GM13976 (cell line): Measurements from ENCODE around the gene DCP1A.

Source experiments
- DNase-seq: peaks from one replicate; pipeline ENCODE4 v3.0.0; 2012; ENCODE audit warnings: low spot score
- CTCF ChIP-seq: IDR thresholded peaks from 2 replicates; pipeline ENCODE4 v1.5.1; 2012; ENCODE audit warnings: borderline replicate concordance, mild to moderate bottlenecking; ENCODE audit not compliant: insufficient read depth; ENCODE audit errors: extremely low read depth, missing control alignments, control extremely low read depth
- in situ Hi-C: fragments of 300-500 bp; cut with MboI; formaldehyde crosslinking; loops from one replicate; pipeline ENCODE4 v1.12.0; 2022; ENCODE audit warnings: low sequenced_read_pairs, mixed read lengths, inconsistent platforms; ENCODE audit not compliant: unreplicated experiment

DCP1A gene

GRCh38 chr3:53252096-53252946, 95.0 kb downstream of the DCP1A start:
- in situ Hi-C loops, result no loop called here
- no peak for DNase-seq
- no peak for TF ChIP-seq CTCF

- in situ Hi-C loops, result no loop called here
- no peak for TF ChIP-seq CTCF
- DNase-seq, result no peak
Measured at GRCh38 chr3:53250881-53251605, 96.3 kb downstream of the DCP1A start.

- in situ Hi-C loops, result no loop called here
- TF ChIP-seq CTCF, result no peak
- no peak for DNase-seq
Measured at GRCh38 chr3:53250453-53250852, 96.9 kb downstream of the DCP1A start.

GRCh38 chr3:53248161-53248560, 99.2 kb downstream of the DCP1A start:
- no peak for DNase-seq
- no peak for TF ChIP-seq CTCF
- in situ Hi-C loops, result no loop called here

GRCh38 chr3:53247619-53248018, 99.7 kb downstream of the DCP1A start:
- DNase-seq, result no peak
- in situ Hi-C loops, result no loop called here
- TF ChIP-seq CTCF, result no peak

GRCh38 chr3:53244271-53244670, 103.1 kb downstream of the DCP1A start:
- TF ChIP-seq CTCF, result no peak
- in situ Hi-C loops, result no loop called here

More at GRCh38 chr3:53244271-53244670, 103.1 kb downstream of the DCP1A start:
- DNase-seq, result no peak
